Progenitor cell of endocrine pancreas (in vitro differentiated cells): ENCODE results near the gene CACNB4. TPM values are rescaled to one million over a fixed set of nuclear protein-coding genes. Genes with fewer than 3 reads are reported as not detected.

ENCODE experiments used
- DNase-seq: peaks from one replicate; pipeline ENCODE4 v3.0.0; 2021; ENCODE audit warnings: low spot score; ENCODE audit not compliant: unreplicated experiment
- H3K27ac Mint-ChIP-seq: 2 replicates; pipeline ENCODE4 v1.8.0; 2021; ENCODE audit warnings: mild to moderate bottlenecking, moderate library complexity, mixed read lengths
- H3K27me3 Mint-ChIP-seq: 2 replicates; pipeline ENCODE4 v1.8.0; 2021; ENCODE audit warnings: mixed read lengths
- H3K36me3 Mint-ChIP-seq: 2 replicates; pipeline ENCODE4 v1.8.0; 2022; ENCODE audit warnings: mixed read lengths; ENCODE audit not compliant: insufficient read depth
- H3K4me1 Mint-ChIP-seq: 2 replicates; pipeline ENCODE4 v1.8.0; 2021; ENCODE audit warnings: low read depth, mixed read lengths
- H3K4me3 Mint-ChIP-seq: 2 replicates; pipeline ENCODE4 v1.8.0; 2021; ENCODE audit warnings: low read depth, mild to moderate bottlenecking, moderate library complexity, mixed read lengths
- H3K9me3 Mint-ChIP-seq: 2 replicates; pipeline ENCODE4 v1.8.0; 2021; ENCODE audit warnings: low read depth, mixed read lengths
- CTCF ChIP-seq: fragments of 200-600 bp; sonication (generic); IDR thresholded peaks from one replicate; pipeline ENCODE4 v1.5.0; 2021; ENCODE audit warnings: antibody characterized with exemption, mild to moderate bottlenecking; ENCODE audit not compliant: unreplicated experiment
- total RNA-seq: library from RNA; stranded (reverse); gene quantifications from 2 replicates; pipeline ENCODE4 v1.2.1, GENCODE V29; 2021

The CACNB4 gene
- total RNA-seq, 1 donor from 2014 or later = 2.5 TPM

- no peaks in the 10 kb centered on the region for H3K36me3 Mint-ChIP-seq
- peaks cover 27% of the 10 kb centered on the region for H3K4me1 Mint-ChIP-seq
- DNase-seq = no peak
- H3K9me3 Mint-ChIP-seq = no peaks in the 10 kb centered on the region
- H3K27me3 Mint-ChIP-seq = no peaks in the 10 kb centered on the region
- no peak overlapping the region for H3K4me3 Mint-ChIP-seq
- TF ChIP-seq CTCF = no peak
- H3K27ac Mint-ChIP-seq = no peak overlapping the region
Observed at GRCh38 chr2:151851761-151852160, 247.1 kb downstream of the CACNB4 start.

GRCh38 chr2:151849413-151850010 lies 249.3 kb downstream of the CACNB4 start:
- H3K4me3 Mint-ChIP-seq = no peak overlapping the region
- no peaks in the 10 kb centered on the region for H3K9me3 Mint-ChIP-seq
- no peaks in the 10 kb centered on the region for H3K36me3 Mint-ChIP-seq
- no peak for TF ChIP-seq CTCF
- peaks cover 27% of the 10 kb centered on the region for H3K4me1 Mint-ChIP-seq
- DNase-seq = no peak
- H3K27ac Mint-ChIP-seq = no peak overlapping the region
- no peaks in the 10 kb centered on the region for H3K27me3 Mint-ChIP-seq

GRCh38 chr2:151845884-151846283 lies 253.0 kb downstream of the CACNB4 start:
- Mint-ChIP-seq H3K4me3 (no peak overlapping the region), H3K9me3 (no peaks in the 10 kb centered on the region), H3K36me3 (no peaks in the 10 kb centered on the region), H3K27ac (no peak overlapping the region), H3K4me1 (peaks cover 15% of the 10 kb centered on the region), H3K27me3 (no peaks in the 10 kb centered on the region)
- no peak for TF ChIP-seq CTCF
- DNase-seq = no peak

- Mint-ChIP-seq H3K9me3 (no peaks in the 10 kb centered on the region), H3K36me3 (no peaks in the 10 kb centered on the region), H3K4me3 (no peak overlapping the region), H3K27ac (no peak overlapping the region), H3K4me1 (peaks cover 14% of the 10 kb centered on the region), H3K27me3 (no peaks in the 10 kb centered on the region)
- DNase-seq = no peak
- no peak for TF ChIP-seq CTCF
Observed at GRCh38 chr2:151845481-151845880, 253.4 kb downstream of the CACNB4 start.

GRCh38 chr2:151844211-151844896 lies 254.5 kb downstream of the CACNB4 start:
- H3K9me3 Mint-ChIP-seq = no peaks in the 10 kb centered on the region
- H3K27me3 Mint-ChIP-seq = no peaks in the 10 kb centered on the region
- H3K4me3 Mint-ChIP-seq = no peak overlapping the region
- DNase-seq = no peak
- H3K4me1 Mint-ChIP-seq = peaks cover 10% of the 10 kb centered on the region
- H3K36me3 Mint-ChIP-seq = no peaks in the 10 kb centered on the region
- H3K27ac Mint-ChIP-seq = no peak overlapping the region
- TF ChIP-seq CTCF = no peak
